ENCODE results near the gene BBS1.

The BBS1 gene

GRCh38 chr11:66477263-66478201 is 32.9 kb upstream of the BBS1 start:
- DNase-seq (ENCODE audit: low read depth): no peak

GRCh38 chr11:66478729-66479393 is 31.6 kb upstream of the BBS1 start:
- DNase-seq (ENCODE audit: low read depth): no peak

- DNase-seq (ENCODE audit: low read depth): no peak
Measured at GRCh38 chr11:66479394-66480116, 30.9 kb upstream of the BBS1 start.

- DNase-seq (ENCODE audit: low read depth): peak; percentile 97
Measured at GRCh38 chr11:66480117-66480938, 30.1 kb upstream of the BBS1 start, which contains the start of gene DPP3. DPP3 (plus strand) TSS chr11:66480434; CDS start chr11:66482201, 1,767 bp downstream.

DNA sequence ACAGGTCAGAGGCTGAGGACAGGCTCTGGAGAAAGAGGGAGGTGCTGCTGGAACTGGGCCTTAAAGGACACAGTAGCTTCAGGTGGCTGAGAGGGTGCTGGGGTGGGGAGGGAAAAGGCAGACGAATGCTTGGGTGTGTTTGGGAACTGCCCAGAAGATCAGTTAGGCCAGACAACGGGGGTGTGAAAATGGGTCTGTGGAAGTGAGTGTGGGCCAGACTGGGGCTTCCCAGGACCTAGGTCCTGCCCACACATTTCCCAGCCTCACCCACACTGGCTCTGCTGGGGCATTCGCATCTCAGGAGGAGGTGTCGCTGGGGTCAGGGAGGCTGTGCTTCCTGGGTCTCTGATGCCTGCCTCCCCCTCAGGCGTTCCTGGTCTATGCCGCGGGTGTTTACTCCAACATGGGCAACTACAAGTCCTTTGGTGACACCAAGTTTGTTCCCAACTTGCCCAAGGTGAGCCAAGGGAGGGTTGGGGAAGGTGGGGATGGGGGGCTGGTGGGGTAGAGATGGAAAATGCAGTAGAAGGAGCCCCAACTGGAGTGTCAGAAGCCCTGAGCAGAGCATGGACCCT is 25.5 kb upstream of the BBS1 start:
- DNase-seq (ENCODE audit: low read depth): no peak

DNA sequence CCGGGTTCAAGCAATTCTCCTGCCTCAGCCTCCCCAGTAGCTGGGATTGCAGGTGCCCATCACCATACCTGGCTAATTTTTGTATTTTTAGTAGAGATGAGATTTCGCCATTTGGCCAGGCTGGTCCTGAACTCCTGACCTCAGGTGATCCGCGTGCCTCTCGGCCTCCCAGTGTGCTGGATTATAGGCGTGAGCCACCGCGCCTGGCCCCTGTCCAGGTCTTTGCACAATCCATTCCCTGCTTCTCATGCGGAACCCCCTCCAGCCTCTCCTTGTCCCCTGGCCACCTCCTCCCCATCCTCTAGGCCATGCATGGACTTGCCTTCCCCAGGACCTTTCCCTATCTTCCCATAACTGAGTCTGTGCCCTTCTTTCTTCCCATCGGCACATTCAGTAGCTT is 21.5 kb upstream of the BBS1 start:
- no peak for DNase-seq (ENCODE audit: low read depth)

- DNase-seq (ENCODE audit: low read depth): no peak
Measured at GRCh38 chr11:66489636-66490035, 20.8 kb upstream of the BBS1 start.

DNA sequence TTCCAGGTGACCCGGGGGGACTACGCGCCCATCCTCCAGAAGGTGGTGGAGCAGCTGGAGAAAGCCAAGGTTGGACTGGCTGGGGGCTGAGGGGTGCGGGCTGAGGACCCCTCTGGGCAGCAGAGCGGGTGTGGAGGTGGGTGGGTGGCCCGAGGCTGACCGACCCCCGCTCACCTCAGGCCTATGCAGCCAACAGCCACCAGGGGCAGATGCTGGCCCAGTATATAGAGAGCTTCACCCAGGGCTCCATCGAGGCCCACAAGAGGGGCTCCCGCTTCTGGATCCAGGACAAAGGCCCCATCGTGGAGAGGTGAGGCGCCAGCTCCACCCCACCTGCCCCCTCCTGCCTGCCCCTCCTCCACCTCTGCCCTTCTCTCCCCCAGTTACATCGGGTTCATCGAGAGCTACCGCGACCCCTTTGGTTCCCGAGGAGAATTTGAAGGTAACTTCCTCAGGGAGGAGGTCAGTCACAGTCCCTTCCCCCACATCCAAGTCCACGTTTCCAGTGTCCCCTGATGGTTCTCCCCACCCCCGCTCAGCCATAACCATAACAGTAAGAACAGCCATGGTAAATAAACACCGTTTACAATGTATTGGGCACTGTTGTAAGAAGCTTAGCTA is 19.0 kb upstream of the BBS1 start:
- DNase-seq (ENCODE audit: low read depth): no peak

- DNase-seq (ENCODE audit: low read depth): no peak
Measured at GRCh38 chr11:66492161-66492865, 18.1 kb upstream of the BBS1 start.

DNA sequence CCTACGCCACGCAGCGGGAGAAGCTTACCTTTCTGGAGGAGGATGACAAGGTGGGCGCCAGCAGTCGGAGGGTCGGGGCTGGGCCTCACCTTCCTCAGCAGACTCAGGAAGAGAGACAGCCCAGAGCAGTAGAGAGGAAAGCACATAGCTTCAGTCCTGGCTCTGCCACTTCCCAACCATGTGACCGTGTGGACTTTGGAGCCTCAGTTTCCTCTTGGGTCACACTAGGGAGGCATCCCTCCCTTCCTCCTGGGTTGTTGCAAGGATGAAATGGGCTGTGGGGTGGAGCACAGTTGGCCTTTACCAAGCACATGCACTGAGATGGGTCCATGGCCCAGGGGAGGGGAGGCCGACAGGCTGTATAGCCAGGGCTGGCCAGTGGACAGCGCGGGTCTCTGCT is 17.3 kb upstream of the BBS1 start:
- DNase-seq (ENCODE audit: low read depth): no peak

DNA sequence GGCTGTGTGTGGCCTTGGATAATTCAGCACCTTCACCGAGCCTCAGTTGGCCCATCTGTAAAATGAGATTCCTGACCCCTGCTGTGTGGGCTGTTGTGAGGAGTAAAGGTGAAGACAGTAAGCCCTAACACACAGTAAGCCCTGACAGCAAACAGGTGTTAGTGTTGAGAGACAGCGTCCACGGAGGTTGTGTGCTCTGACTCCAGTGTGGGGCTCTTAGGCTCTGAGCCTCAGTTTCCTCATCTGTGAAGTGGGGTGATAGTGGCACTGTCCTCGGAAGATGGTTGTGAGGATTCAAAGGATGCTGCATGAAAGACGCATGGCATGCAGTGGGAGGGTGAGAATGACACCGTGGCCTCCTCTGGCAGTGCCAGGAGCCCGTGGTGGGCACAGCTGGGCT is 16.0 kb upstream of the BBS1 start:
- no peak for DNase-seq (ENCODE audit: low read depth)

- DNase-seq (ENCODE audit: low read depth): no peak
Measured at GRCh38 chr11:66494935-66495334, 15.5 kb upstream of the BBS1 start.

DNA sequence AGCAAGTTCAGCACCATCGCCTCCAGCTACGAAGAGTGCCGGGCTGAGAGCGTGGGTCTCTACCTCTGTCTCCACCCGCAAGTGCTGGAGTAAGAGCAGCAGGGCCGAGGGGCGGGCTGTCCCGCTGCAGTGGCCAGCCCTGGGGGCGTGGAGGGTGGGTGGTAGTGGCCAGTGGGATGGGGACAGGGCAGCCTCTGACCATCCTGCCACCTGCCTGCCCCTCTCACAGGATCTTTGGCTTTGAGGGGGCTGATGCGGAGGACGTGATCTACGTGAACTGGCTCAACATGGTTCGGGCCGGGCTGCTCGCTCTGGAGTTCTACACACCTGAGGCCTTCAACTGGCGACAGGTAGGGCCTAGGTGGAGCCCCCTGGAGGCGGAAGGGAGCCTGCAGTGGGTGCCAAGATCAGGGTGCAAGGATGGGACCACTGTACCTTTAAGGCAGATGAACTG is 15.0 kb upstream of the BBS1 start:
- no peak for DNase-seq (ENCODE audit: low read depth)

DNA sequence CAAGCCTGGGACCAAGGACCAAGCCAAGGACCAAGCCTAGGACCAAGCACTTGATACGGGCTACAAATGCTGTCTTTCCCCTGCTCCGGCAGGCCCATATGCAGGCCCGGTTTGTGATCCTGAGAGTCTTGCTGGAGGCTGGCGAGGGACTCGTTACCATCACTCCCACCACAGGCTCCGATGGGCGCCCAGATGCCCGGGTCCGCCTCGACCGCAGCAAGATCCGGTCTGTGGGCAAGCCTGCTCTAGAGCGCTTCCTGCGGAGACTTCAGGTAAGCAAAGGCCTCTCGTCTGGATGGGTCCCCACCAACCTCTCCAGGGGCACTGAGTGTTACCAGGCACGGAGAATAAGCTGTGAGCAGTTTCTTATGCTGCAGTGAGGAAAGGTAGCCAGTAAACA is 13.2 kb upstream of the BBS1 start:
- DNase-seq (ENCODE audit: low read depth): no peak

- no peak for DNase-seq (ENCODE audit: low read depth)
Measured at GRCh38 chr11:66498506-66498905, 11.9 kb upstream of the BBS1 start.

GRCh38 chr11:66505276-66505816 is 5.1 kb upstream of the BBS1 start:
- no peak for DNase-seq (ENCODE audit: low read depth)

DNA sequence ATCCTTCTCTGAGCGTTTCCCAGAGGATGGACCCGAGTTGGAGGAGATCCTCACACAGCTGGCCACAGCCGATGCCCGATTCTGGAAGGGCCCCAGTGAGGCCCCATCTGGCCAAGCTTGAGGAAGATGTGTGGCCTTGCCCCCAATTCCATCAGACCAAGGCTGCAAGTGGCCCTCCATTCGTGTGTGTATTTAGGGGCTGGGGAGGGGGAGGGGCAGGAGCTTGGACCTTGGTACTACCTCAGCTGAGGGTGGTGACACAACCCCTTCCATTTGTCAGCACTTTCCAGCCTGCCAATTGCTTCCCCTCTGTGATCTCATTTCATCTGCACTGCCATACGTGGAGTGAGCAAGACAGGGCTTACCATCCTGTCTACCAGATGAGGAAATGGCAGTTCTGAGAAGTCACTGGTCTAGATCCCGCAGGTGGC is 1.3 kb upstream of the BBS1 start:
- DNase-seq (ENCODE audit: low read depth): no peak

- no peak for DNase-seq (ENCODE audit: low read depth)
Measured at GRCh38 chr11:66510990-66511339, 530 bp downstream of the BBS1 start.

DNA sequence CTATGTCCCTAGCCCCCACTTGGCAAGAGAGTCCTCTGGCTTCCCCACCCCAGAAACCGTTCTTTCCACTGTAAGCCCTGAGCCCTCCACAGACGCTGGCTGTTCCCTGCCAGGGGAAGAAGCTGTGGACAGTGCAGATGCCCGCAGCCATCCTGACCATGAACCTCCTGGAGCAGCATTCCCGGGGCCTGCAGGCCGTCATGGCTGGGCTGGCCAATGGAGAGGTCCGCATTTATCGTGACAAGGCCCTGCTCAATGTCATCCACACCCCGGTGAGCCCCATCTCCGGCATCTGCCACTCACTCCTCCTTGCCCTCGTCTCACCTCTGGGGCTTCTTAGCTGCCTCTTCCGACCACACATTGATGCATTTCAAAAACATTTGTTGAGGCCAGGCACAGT is 13.2 kb downstream of the BBS1 start:
- no peak for DNase-seq (ENCODE audit: low read depth)
